Measurements from ENCODE around the gene XRCC5.

The XRCC5 gene

GRCh38 chr2:216235896-216236295 lies 126.7 kb downstream of the XRCC5 start:
- H3K36me3 ChIP-seq (ENCODE audit: control insufficient read depth in 1 of 2, insufficient read depth in 2 of 2, low read length in 2 of 2): no peaks in the 10 kb centered on the region
- H3K9me3 ChIP-seq (ENCODE audit: control insufficient read depth in 1 of 2, low read length in 2 of 2): peaks cover 0 to 16% of the 10 kb centered on the region in 2 donors
- H3K4me3 ChIP-seq (ENCODE audit: low read depth in 1 of 2, low read length in 2 of 2): no peak overlapping the region
- H3K27me3 ChIP-seq (ENCODE audit: low read depth, low read length): no peaks in the 10 kb centered on the region
- no peak overlapping the region for H3K27ac ChIP-seq (ENCODE audit: low read length)
- no peaks in the 10 kb centered on the region for H3K4me1 ChIP-seq (ENCODE audit: control insufficient read depth in 1 of 2, insufficient read depth in 2 of 2, low read length in 2 of 2)

GRCh38 chr2:216236486-216236885 lies 127.3 kb downstream of the XRCC5 start:
- Histone ChIP-seq H3K36me3 (ENCODE audit: control insufficient read depth in 1 of 2, insufficient read depth in 2 of 2, low read length in 2 of 2) (no peaks in the 10 kb centered on the region), H3K4me3 (ENCODE audit: low read depth in 1 of 2, low read length in 2 of 2) (no peak overlapping the region), H3K27me3 (ENCODE audit: low read depth, low read length) (no peaks in the 10 kb centered on the region), H3K9me3 (ENCODE audit: control insufficient read depth in 1 of 2, low read length in 2 of 2) (peaks cover 0 to 15% of the 10 kb centered on the region in 2 donors), H3K4me1 (ENCODE audit: control insufficient read depth in 1 of 2, insufficient read depth in 2 of 2, low read length in 2 of 2) (no peaks in the 10 kb centered on the region), H3K27ac (ENCODE audit: low read length) (no peak overlapping the region)

GRCh38 chr2:216242365-216242764 lies 133.2 kb downstream of the XRCC5 start:
- no peak overlapping the region for H3K4me3 ChIP-seq (ENCODE audit: low read depth in 1 of 2, low read length in 2 of 2)

GRCh38 chr2:216243026-216243425 lies 133.9 kb downstream of the XRCC5 start:
- H3K27ac ChIP-seq (ENCODE audit: low read length): no peak overlapping the region
- no peaks in the 10 kb centered on the region for H3K27me3 ChIP-seq (ENCODE audit: low read depth, low read length)
- no peak overlapping the region for H3K4me3 ChIP-seq (ENCODE audit: low read depth in 1 of 2, low read length in 2 of 2)
- no peaks in the 10 kb centered on the region for H3K4me1 ChIP-seq (ENCODE audit: control insufficient read depth in 1 of 2, insufficient read depth in 2 of 2, low read length in 2 of 2)
- no peaks in the 10 kb centered on the region for H3K36me3 ChIP-seq (ENCODE audit: control insufficient read depth in 1 of 2, insufficient read depth in 2 of 2, low read length in 2 of 2)
- H3K9me3 ChIP-seq (ENCODE audit: control insufficient read depth in 1 of 2, low read length in 2 of 2): no peaks in the 10 kb centered on the region

More at GRCh38 chr2:216242365-216242764, 133.2 kb downstream of the XRCC5 start:
- H3K27ac ChIP-seq (ENCODE audit: low read length): no peak overlapping the region
- H3K4me1 ChIP-seq (ENCODE audit: control insufficient read depth in 1 of 2, insufficient read depth in 2 of 2, low read length in 2 of 2): no peaks in the 10 kb centered on the region
- no peaks in the 10 kb centered on the region for H3K9me3 ChIP-seq (ENCODE audit: control insufficient read depth in 1 of 2, low read length in 2 of 2)
- H3K36me3 ChIP-seq (ENCODE audit: control insufficient read depth in 1 of 2, insufficient read depth in 2 of 2, low read length in 2 of 2): no peaks in the 10 kb centered on the region
- no peaks in the 10 kb centered on the region for H3K27me3 ChIP-seq (ENCODE audit: low read depth, low read length)

GRCh38 chr2:216245391-216245975 lies 136.3 kb downstream of the XRCC5 start:
- Histone ChIP-seq H3K4me3 (ENCODE audit: low read depth in 1 of 2, low read length in 2 of 2) (no peak overlapping the region), H3K27me3 (ENCODE audit: low read depth, low read length) (no peaks in the 10 kb centered on the region)

GRCh38 chr2:216246766-216247165 lies 137.6 kb downstream of the XRCC5 start:
- Histone ChIP-seq H3K36me3 (ENCODE audit: control insufficient read depth in 1 of 2, insufficient read depth in 2 of 2, low read length in 2 of 2) (no peaks in the 10 kb centered on the region), H3K4me3 (ENCODE audit: low read depth in 1 of 2, low read length in 2 of 2) (no peak overlapping the region), H3K27ac (ENCODE audit: low read length) (no peak overlapping the region), H3K4me1 (ENCODE audit: control insufficient read depth in 1 of 2, insufficient read depth in 2 of 2, low read length in 2 of 2) (no peaks in the 10 kb centered on the region), H3K27me3 (ENCODE audit: low read depth, low read length) (no peaks in the 10 kb centered on the region), H3K9me3 (ENCODE audit: control insufficient read depth in 1 of 2, low read length in 2 of 2) (no peaks in the 10 kb centered on the region)

More at GRCh38 chr2:216245391-216245975, 136.3 kb downstream of the XRCC5 start:
- no peaks in the 10 kb centered on the region for H3K36me3 ChIP-seq (ENCODE audit: control insufficient read depth in 1 of 2, insufficient read depth in 2 of 2, low read length in 2 of 2)
- no peak overlapping the region for H3K27ac ChIP-seq (ENCODE audit: low read length)
- H3K4me1 ChIP-seq (ENCODE audit: control insufficient read depth in 1 of 2, insufficient read depth in 2 of 2, low read length in 2 of 2): no peaks in the 10 kb centered on the region
- no peaks in the 10 kb centered on the region for H3K9me3 ChIP-seq (ENCODE audit: control insufficient read depth in 1 of 2, low read length in 2 of 2)

All from muscle layer of duodenum (tissue), 2 donors.